Keratinocyte (primary cell): ENCODE measurements around the gene SMARCD1.

Source experiments
- EZH2 ChIP-seq: IDR thresholded peaks from one replicate; pipeline ENCODE4 v1.6.1; 2012; ENCODE audit warnings: inconsistent platforms, mild to moderate bottlenecking, low read length, moderate library complexity
- TF ChIP-seq, protein P1 (sequence below), 3 experiments: IDR thresholded peaks in 1 of 3; conservative IDR thresholded peaks in 1 of 3; optimal IDR thresholded peaks in 1 of 3; 2 replicates in 2 of 3; 3 replicates in 1 of 3; pipeline versions ENCODE3 to v1.5.1; 2011; ENCODE audit warnings: low read length in 3 of 3, mild to moderate bottlenecking in 3 of 3, moderate library complexity in 2 of 3, control low read depth in 1 of 3, inconsistent platforms in 1 of 3; ENCODE audit not compliant: insufficient read depth in 2 of 3; ENCODE audit errors: extremely low read depth in 1 of 3

- TF ChIP-seq, protein P1, sequence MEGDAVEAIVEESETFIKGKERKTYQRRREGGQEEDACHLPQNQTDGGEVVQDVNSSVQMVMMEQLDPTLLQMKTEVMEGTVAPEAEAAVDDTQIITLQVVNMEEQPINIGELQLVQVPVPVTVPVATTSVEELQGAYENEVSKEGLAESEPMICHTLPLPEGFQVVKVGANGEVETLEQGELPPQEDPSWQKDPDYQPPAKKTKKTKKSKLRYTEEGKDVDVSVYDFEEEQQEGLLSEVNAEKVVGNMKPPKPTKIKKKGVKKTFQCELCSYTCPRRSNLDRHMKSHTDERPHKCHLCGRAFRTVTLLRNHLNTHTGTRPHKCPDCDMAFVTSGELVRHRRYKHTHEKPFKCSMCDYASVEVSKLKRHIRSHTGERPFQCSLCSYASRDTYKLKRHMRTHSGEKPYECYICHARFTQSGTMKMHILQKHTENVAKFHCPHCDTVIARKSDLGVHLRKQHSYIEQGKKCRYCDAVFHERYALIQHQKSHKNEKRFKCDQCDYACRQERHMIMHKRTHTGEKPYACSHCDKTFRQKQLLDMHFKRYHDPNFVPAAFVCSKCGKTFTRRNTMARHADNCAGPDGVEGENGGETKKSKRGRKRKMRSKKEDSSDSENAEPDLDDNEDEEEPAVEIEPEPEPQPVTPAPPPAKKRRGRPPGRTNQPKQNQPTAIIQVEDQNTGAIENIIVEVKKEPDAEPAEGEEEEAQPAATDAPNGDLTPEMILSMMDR (optimal IDR thresholded peaks at IDR 0.05 in 1 of 3, IDR thresholded peaks at IDR 0.05 in 1 of 3, conservative IDR thresholded peaks at IDR 0.05 in 1 of 3; ENCODE audit: extremely low read depth in 1 of 3, insufficient read depth in 2 of 3, low read length in 3 of 3) = no peak
- no peak for TF ChIP-seq EZH2
Observed at GRCh38 chr12:50087151-50087550, 2.0 kb downstream of the SMARCD1 start.
